ENCODE results near the gene CNTNAP2.

CNTNAP2 gene

GRCh38 chr7:147885869-147886268 lies 1769.3 kb downstream of the CNTNAP2 start:
- WGBS, 2 experiments (ENCODE audit: insufficient coverage in 2 of 2) = 77 to 80% methylated on average over 5 of the region's 5 CpGs
- Histone ChIP-seq H3K27ac (ENCODE audit: low read depth, low read length, severe bottlenecking) (no peak overlapping the region), H3K4me3 (ENCODE audit: extremely low read depth, insufficient read depth, low read length, poor library complexity, severe bottlenecking) (no peak overlapping the region), H3K4me1 (ENCODE audit: control insufficient read depth, insufficient read depth, low read length, poor library complexity, severe bottlenecking) (no peaks in the 10 kb centered on the region), H3K36me3 (ENCODE audit: control insufficient read depth, insufficient read depth, low read length) (no peaks in the 10 kb centered on the region), H3K9me3 (ENCODE audit: control insufficient read depth, low read length) (no peaks in the 10 kb centered on the region)

GRCh38 chr7:147894271-147894670 lies 1777.7 kb downstream of the CNTNAP2 start:
- WGBS, 2 experiments (ENCODE audit: insufficient coverage in 2 of 2) = 14 to 33% methylated on average over 1 of the region's 4 CpGs
- Histone ChIP-seq H3K9me3 (ENCODE audit: control insufficient read depth, low read length) (no peaks in the 10 kb centered on the region), H3K27ac (ENCODE audit: low read depth, low read length, severe bottlenecking) (no peak overlapping the region), H3K4me3 (ENCODE audit: extremely low read depth, insufficient read depth, low read length, poor library complexity, severe bottlenecking) (no peak overlapping the region), H3K36me3 (ENCODE audit: control insufficient read depth, insufficient read depth, low read length) (no peaks in the 10 kb centered on the region), H3K4me1 (ENCODE audit: control insufficient read depth, insufficient read depth, low read length, poor library complexity, severe bottlenecking) (no peaks in the 10 kb centered on the region)

- Histone ChIP-seq H3K4me1 (ENCODE audit: control insufficient read depth, insufficient read depth, low read length, poor library complexity, severe bottlenecking) (no peaks in the 10 kb centered on the region), H3K9me3 (ENCODE audit: control insufficient read depth, low read length) (no peaks in the 10 kb centered on the region), H3K36me3 (ENCODE audit: control insufficient read depth, insufficient read depth, low read length) (no peaks in the 10 kb centered on the region), H3K4me3 (ENCODE audit: extremely low read depth, insufficient read depth, low read length, poor library complexity, severe bottlenecking) (no peak overlapping the region), H3K27ac (ENCODE audit: low read depth, low read length, severe bottlenecking) (no peak overlapping the region)
- WGBS, 2 experiments (ENCODE audit: insufficient coverage in 2 of 2) = 94 to 100% methylated on average over 4 of the region's 7 CpGs
Observed at GRCh38 chr7:147896121-147896520, 1779.5 kb downstream of the CNTNAP2 start.

DNA sequence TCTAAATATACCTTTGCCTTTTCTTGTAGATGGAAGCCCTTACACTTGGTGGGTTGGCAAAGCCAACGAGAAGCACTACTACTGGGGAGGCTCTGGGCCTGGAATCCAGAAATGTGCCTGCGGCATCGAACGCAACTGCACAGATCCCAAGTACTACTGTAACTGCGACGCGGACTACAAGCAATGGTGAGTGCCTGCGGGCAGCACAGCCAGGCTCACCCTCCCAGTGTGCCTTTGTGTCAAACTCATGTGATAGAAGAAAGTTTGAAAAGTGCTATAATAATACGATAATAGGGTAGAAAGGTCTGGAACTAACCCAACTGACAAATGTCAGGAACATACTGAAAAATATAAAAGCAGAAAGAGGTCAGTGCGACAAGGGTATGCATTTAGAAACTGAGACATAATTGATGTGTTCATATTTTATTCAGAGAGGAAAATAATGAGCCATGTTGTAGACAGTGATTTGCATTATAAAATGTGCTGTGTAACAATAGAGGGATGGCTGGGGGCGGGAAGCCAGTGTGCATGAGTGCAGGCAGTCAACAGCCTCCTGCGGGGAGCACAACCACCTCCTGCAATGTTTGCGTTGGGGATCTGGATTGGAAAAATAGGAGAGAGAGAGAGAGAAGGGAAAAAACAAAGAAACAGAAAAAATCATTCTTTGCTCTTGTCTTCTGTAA lies 1787.1 kb downstream of the CNTNAP2 start:
- peak overlapping the region; percentile 33 for H3K27ac ChIP-seq (ENCODE audit: low read depth, low read length, severe bottlenecking)
- no peaks in the 10 kb centered on the region for H3K9me3 ChIP-seq (ENCODE audit: control insufficient read depth, low read length)
- no peaks in the 10 kb centered on the region for H3K36me3 ChIP-seq (ENCODE audit: control insufficient read depth, insufficient read depth, low read length)
- WGBS, 2 experiments (ENCODE audit: insufficient coverage in 2 of 2) = 80 to 85% methylated on average over 11 to 12 of the region's 13 CpGs
- H3K4me1 ChIP-seq (ENCODE audit: control insufficient read depth, insufficient read depth, low read length, poor library complexity, severe bottlenecking) = peaks cover 8% of the 10 kb centered on the region
- no peak overlapping the region for H3K4me3 ChIP-seq (ENCODE audit: extremely low read depth, insufficient read depth, low read length, poor library complexity, severe bottlenecking)

GRCh38 chr7:147904219-147904576 lies 1787.6 kb downstream of the CNTNAP2 start:
- H3K9me3 ChIP-seq (ENCODE audit: control insufficient read depth, low read length) = no peaks in the 10 kb centered on the region
- H3K4me1 ChIP-seq (ENCODE audit: control insufficient read depth, insufficient read depth, low read length, poor library complexity, severe bottlenecking) = peaks cover 8% of the 10 kb centered on the region
- H3K27ac ChIP-seq (ENCODE audit: low read depth, low read length, severe bottlenecking) = peak overlapping the region; percentile 33
- H3K36me3 ChIP-seq (ENCODE audit: control insufficient read depth, insufficient read depth, low read length) = no peaks in the 10 kb centered on the region
- 71 to 86% methylated on average over 1 of the region's 3 CpGs for WGBS, 2 experiments (ENCODE audit: insufficient coverage in 2 of 2)
- no peak overlapping the region for H3K4me3 ChIP-seq (ENCODE audit: extremely low read depth, insufficient read depth, low read length, poor library complexity, severe bottlenecking)

GRCh38 chr7:147909431-147910148 lies 1793.0 kb downstream of the CNTNAP2 start:
- 65 to 68% methylated on average over 7 to 8 of the region's 10 CpGs for WGBS, 2 experiments (ENCODE audit: insufficient coverage in 2 of 2)
- no peaks in the 10 kb centered on the region for H3K36me3 ChIP-seq (ENCODE audit: control insufficient read depth, insufficient read depth, low read length)
- H3K27ac ChIP-seq (ENCODE audit: low read depth, low read length, severe bottlenecking) = no peak overlapping the region
- H3K9me3 ChIP-seq (ENCODE audit: control insufficient read depth, low read length) = no peaks in the 10 kb centered on the region
- no peaks in the 10 kb centered on the region for H3K4me1 ChIP-seq (ENCODE audit: control insufficient read depth, insufficient read depth, low read length, poor library complexity, severe bottlenecking)
- H3K4me3 ChIP-seq (ENCODE audit: extremely low read depth, insufficient read depth, low read length, poor library complexity, severe bottlenecking) = no peak overlapping the region

- 67 to 73% methylated on average over 1 to 2 of the region's 3 CpGs for WGBS, 2 experiments (ENCODE audit: insufficient coverage in 2 of 2)
Observed at GRCh38 chr7:147911201-147911601, 1794.6 kb downstream of the CNTNAP2 start.

GRCh38 chr7:147912291-147912690 lies 1795.7 kb downstream of the CNTNAP2 start:
- Histone ChIP-seq H3K4me1 (ENCODE audit: control insufficient read depth, insufficient read depth, low read length, poor library complexity, severe bottlenecking) (no peaks in the 10 kb centered on the region), H3K27ac (ENCODE audit: low read depth, low read length, severe bottlenecking) (no peak overlapping the region)
- WGBS, 2 experiments (ENCODE audit: insufficient coverage in 2 of 2) = 85 to 90% methylated on average over 1 to 2 of the region's 2 CpGs

More at GRCh38 chr7:147911201-147911601, 1794.6 kb downstream of the CNTNAP2 start:
- Histone ChIP-seq H3K9me3 (ENCODE audit: control insufficient read depth, low read length) (no peaks in the 10 kb centered on the region), H3K27ac (ENCODE audit: low read depth, low read length, severe bottlenecking) (no peak overlapping the region), H3K4me1 (ENCODE audit: control insufficient read depth, insufficient read depth, low read length, poor library complexity, severe bottlenecking) (no peaks in the 10 kb centered on the region), H3K4me3 (ENCODE audit: extremely low read depth, insufficient read depth, low read length, poor library complexity, severe bottlenecking) (no peak overlapping the region), H3K36me3 (ENCODE audit: control insufficient read depth, insufficient read depth, low read length) (no peaks in the 10 kb centered on the region)

GRCh38 chr7:147912946-147913638 lies 1796.5 kb downstream of the CNTNAP2 start:
- Histone ChIP-seq H3K4me3 (ENCODE audit: extremely low read depth, insufficient read depth, low read length, poor library complexity, severe bottlenecking) (no peak overlapping the region), H3K4me1 (ENCODE audit: control insufficient read depth, insufficient read depth, low read length, poor library complexity, severe bottlenecking) (no peaks in the 10 kb centered on the region), H3K27ac (ENCODE audit: low read depth, low read length, severe bottlenecking) (no peak overlapping the region), H3K9me3 (ENCODE audit: control insufficient read depth, low read length) (no peaks in the 10 kb centered on the region), H3K36me3 (ENCODE audit: control insufficient read depth, insufficient read depth, low read length) (no peaks in the 10 kb centered on the region)
- 80 to 100% methylated on average over 1 of the region's 2 CpGs for WGBS, 2 experiments (ENCODE audit: insufficient coverage in 2 of 2)

More at GRCh38 chr7:147912291-147912690, 1795.7 kb downstream of the CNTNAP2 start:
- Histone ChIP-seq H3K9me3 (ENCODE audit: control insufficient read depth, low read length) (no peaks in the 10 kb centered on the region), H3K4me3 (ENCODE audit: extremely low read depth, insufficient read depth, low read length, poor library complexity, severe bottlenecking) (no peak overlapping the region), H3K36me3 (ENCODE audit: control insufficient read depth, insufficient read depth, low read length) (no peaks in the 10 kb centered on the region)

GRCh38 chr7:147915781-147916180 lies 1799.2 kb downstream of the CNTNAP2 start:
- H3K27ac ChIP-seq (ENCODE audit: low read depth, low read length, severe bottlenecking) = no peak overlapping the region
- WGBS, 2 experiments (ENCODE audit: insufficient coverage in 2 of 2) = 51 to 55% methylated on average over 3 to 4 of the region's 4 CpGs
- H3K36me3 ChIP-seq (ENCODE audit: control insufficient read depth, insufficient read depth, low read length) = no peaks in the 10 kb centered on the region
- no peak overlapping the region for H3K4me3 ChIP-seq (ENCODE audit: extremely low read depth, insufficient read depth, low read length, poor library complexity, severe bottlenecking)
- H3K4me1 ChIP-seq (ENCODE audit: control insufficient read depth, insufficient read depth, low read length, poor library complexity, severe bottlenecking) = no peaks in the 10 kb centered on the region
- H3K9me3 ChIP-seq (ENCODE audit: control insufficient read depth, low read length) = no peaks in the 10 kb centered on the region
